HEK293T (cell line): ENCODE data around the gene COA8.

Experiments
- CTCF ChIA-PET: fragments of 350-600 bp; formaldehyde crosslinking; extraction: SDS; loops from one replicate; lab custom pipeline; 2021; ENCODE audit warnings: antibody characterized with exemption, inconsistent platforms; lab: Yijun Ruan, JAX
- POLR2A ChIA-PET: fragments of 350-600 bp; formaldehyde crosslinking; extraction: SDS; loops from one replicate; lab custom pipeline; 2020; ENCODE audit warnings: antibody characterized with exemption, inconsistent platforms; lab: Yijun Ruan, JAX
- DNase-seq: peaks from one replicate; pipeline ENCODE4 v3.0.0; 2012; ENCODE audit warnings: mixed read lengths; ENCODE audit errors: extremely low spot score
- ARNT ChIP-seq: fragments of 450-650 bp; IDR thresholded peaks from 2 replicates; pipeline ENCODE4 v1.6.1; 2017; ENCODE audit warnings: mild to moderate bottlenecking
- BHLHE40 ChIP-seq: fragments of 450-650 bp; IDR thresholded peaks from 2 replicates; pipeline ENCODE4 v1.6.1; 2016; ENCODE audit warnings: mild to moderate bottlenecking, moderate library complexity, borderline replicate concordance
- CTBP1 ChIP-seq: fragments of 450-650 bp; IDR thresholded peaks from 2 replicates; pipeline ENCODE4 v1.6.1; 2016; ENCODE audit warnings: borderline replicate concordance
- ELF4 ChIP-seq: fragments of 450-650 bp; IDR thresholded peaks from 2 replicates; pipeline ENCODE4 v1.6.1; 2017; ENCODE audit warnings: antibody characterized with exemption
- FOXA1 ChIP-seq: fragments of 450-650 bp; IDR thresholded peaks from 2 replicates; pipeline ENCODE4 v1.6.1; 2016; ENCODE audit warnings: mild to moderate bottlenecking
- FOXK2 ChIP-seq: fragments of 450-650 bp; IDR thresholded peaks from 2 replicates; pipeline ENCODE4 v1.6.1; 2016; ENCODE audit warnings: mild to moderate bottlenecking
- FOXM1 ChIP-seq: fragments of 450-650 bp; IDR thresholded peaks from 2 replicates; pipeline ENCODE4 v1.6.1; 2017; ENCODE audit warnings: mild to moderate bottlenecking, borderline replicate concordance
- HDGF ChIP-seq: fragments of 450-650 bp; IDR thresholded peaks from 2 replicates; pipeline ENCODE4 v1.6.1; 2017; ENCODE audit warnings: antibody characterized with exemption, borderline replicate concordance
- L3MBTL2 ChIP-seq: fragments of 450-650 bp; conservative IDR thresholded peaks from 2 replicates; pipeline ENCODE4 v1.6.1; 2016; ENCODE audit warnings: mild to moderate bottlenecking
- LEF1 ChIP-seq: fragments of 450-650 bp; IDR thresholded peaks from 2 replicates; pipeline ENCODE4 v1.6.1; 2017; ENCODE audit warnings: mild to moderate bottlenecking, borderline replicate concordance
- NFRKB ChIP-seq: fragments of 450-650 bp; IDR thresholded peaks from 2 replicates; pipeline ENCODE4 v1.6.1; 2016; ENCODE audit warnings: mild to moderate bottlenecking, moderate library complexity
- PKNOX1 ChIP-seq: fragments of 450-650 bp; IDR thresholded peaks from 2 replicates; pipeline ENCODE4 v1.6.1; 2016
- SP1 ChIP-seq: fragments of 450-650 bp; IDR thresholded peaks from 2 replicates; pipeline ENCODE4 v1.6.1; 2017
- SUZ12 ChIP-seq: fragments of 450-650 bp; IDR thresholded peaks from 2 replicates; pipeline ENCODE4 v1.6.1; 2016; ENCODE audit warnings: mild to moderate bottlenecking
- TARDBP ChIP-seq: fragments of 450-650 bp; IDR thresholded peaks from 2 replicates; pipeline ENCODE4 v1.6.1; 2016
- ZNF384 ChIP-seq: fragments of 450-650 bp; IDR thresholded peaks from 2 replicates; pipeline ENCODE4 v1.6.1; 2016

The COA8 gene

GRCh38 chr14:103621860-103622259 lies 59.1 kb downstream of the COA8 start:
- no peak for DNase-seq
- ChIA-PET POLR2A (no interaction called here), CTCF (no interaction called here)
- TF ChIP-seq TARDBP (no peak), L3MBTL2 (no peak), SUZ12 (no peak), FOXA1 (no peak), NFRKB (no peak), SP1 (no peak), ARNT (no peak), ELF4 (no peak), LEF1 (no peak), HDGF (no peak), PKNOX1 (no peak), CTBP1 (no peak), FOXM1 (no peak), FOXK2 (no peak), ZNF384 (no peak), BHLHE40 (no peak)

- ChIA-PET POLR2A (no interaction called here), CTCF (interaction anchor here (0.9 kb wide), 1 partner anchor 16 kb away, joined by 3 read pairs; no protein-coding TSS in a partner anchor)
- TF ChIP-seq NFRKB: no peak
- TF ChIP-seq PKNOX1: no peak
- TF ChIP-seq LEF1: no peak
- TF ChIP-seq FOXK2: no peak
- TF ChIP-seq L3MBTL2: no peak
- TF ChIP-seq CTBP1: no peak
- TF ChIP-seq ELF4: no peak
- TF ChIP-seq HDGF: no peak
- no peak for TF ChIP-seq TARDBP
- no peak for TF ChIP-seq SUZ12
- DNase-seq: no peak
Measured at GRCh38 chr14:103623308-103623707, 60.5 kb downstream of the COA8 start.

GRCh38 chr14:103623883-103624482 lies 61.2 kb downstream of the COA8 start:
- POLR2A ChIA-PET: no interaction called here
- CTCF ChIA-PET: interaction anchor here (0.9 kb wide), 1 partner anchor 15 kb away, joined by 3 read pairs; no protein-coding TSS in a partner anchor
- DNase-seq: no peak
- TF ChIP-seq CTBP1 (no peak), ELF4 (no peak), L3MBTL2 (no peak)

- CTCF ChIA-PET: no interaction called here
- TF ChIP-seq ARNT (no peak), ZNF384 (no peak), PKNOX1 (no peak), FOXA1 (no peak), FOXK2 (no peak), NFRKB (no peak)
- no peak for DNase-seq
- POLR2A ChIA-PET: no interaction called here
Measured at GRCh38 chr14:103624860-103625259, 62.1 kb downstream of the COA8 start.

GRCh38 chr14:103625356-103626095 lies 62.8 kb downstream of the COA8 start:
- no peak for DNase-seq
- POLR2A ChIA-PET: no interaction called here
- no peak for TF ChIP-seq SP1
- TF ChIP-seq TARDBP: no peak
- TF ChIP-seq LEF1: no peak
- TF ChIP-seq BHLHE40: no peak
- no peak for TF ChIP-seq FOXK2
- TF ChIP-seq FOXA1: no peak
- TF ChIP-seq ZNF384: no peak
- no peak for TF ChIP-seq L3MBTL2
- no peak for TF ChIP-seq FOXM1
- no peak for TF ChIP-seq NFRKB
- no peak for TF ChIP-seq PKNOX1

More at GRCh38 chr14:103625356-103626095, 62.8 kb downstream of the COA8 start:
- CTCF ChIA-PET: interaction anchor here (0.6 kb wide), 1 partner anchor 260 kb away, joined by 4 read pairs; no protein-coding TSS in a partner anchor
